ENCODE data around the gene MINDY4.

The MINDY4 gene

GRCh38 chr7:30776971-30777370 is 5.8 kb downstream of the MINDY4 start:
- no peak for DNase-seq

GRCh38 chr7:30778255-30779025 is 7.2 kb downstream of the MINDY4 start:
- DNase-seq: no peak

- no peak for DNase-seq
These were observed 8.4 kb downstream of the MINDY4 start for GRCh38 chr7:30779574-30779973.

GRCh38 chr7:30780941-30781340 is 9.7 kb downstream of the MINDY4 start:
- DNase-seq: no peak

GRCh38 chr7:30782690-30783089 is 11.5 kb downstream of the MINDY4 start:
- DNase-seq: no peak

GRCh38 chr7:30785786-30786185 is 14.6 kb downstream of the MINDY4 start:
- no peak for DNase-seq

GRCh38 chr7:30787486-30787885 is 16.3 kb downstream of the MINDY4 start:
- DNase-seq: no peak

- no peak for DNase-seq
These were observed 17.6 kb downstream of the MINDY4 start for GRCh38 chr7:30788640-30789333.

GRCh38 chr7:30789334-30789711 is 18.1 kb downstream of the MINDY4 start:
- no peak for DNase-seq

GRCh38 chr7:30790356-30790755 is 19.1 kb downstream of the MINDY4 start:
- no peak for DNase-seq

GRCh38 chr7:30791114-30791513 is 19.9 kb downstream of the MINDY4 start:
- DNase-seq: no peak

GRCh38 chr7:30795161-30795948 is 24.1 kb downstream of the MINDY4 start:
- no peak for DNase-seq

- no peak for DNase-seq
These were observed 25.1 kb downstream of the MINDY4 start for GRCh38 chr7:30796105-30796869.

GRCh38 chr7:30797176-30798040 is 26.2 kb downstream of the MINDY4 start:
- DNase-seq: no peak

- no peak for DNase-seq
These were observed 28.2 kb downstream of the MINDY4 start for GRCh38 chr7:30799206-30799975.

- DNase-seq: no peak
These were observed 28.9 kb downstream of the MINDY4 start for GRCh38 chr7:30799976-30800661.

GRCh38 chr7:30800785-30801252 is 29.6 kb downstream of the MINDY4 start:
- peak; percentile 39 for DNase-seq

- DNase-seq: no peak
These were observed 31.6 kb downstream of the MINDY4 start for GRCh38 chr7:30802812-30803211.

GRCh38 chr7:30804078-30804661 is 33.0 kb downstream of the MINDY4 start:
- DNase-seq: no peak
